HG02642 (cell line): ENCODE measurements around the gene SELENOO.
"Not testable (repeated sequence)": the region's sequence is repeated elsewhere in the genome, so short reads cannot be mapped to it uniquely, and the experiment has no call there.

Source experiments
- ATAC-seq: cut with Tn5 transposase; IDR thresholded peaks from one replicate; pipeline ENCODE4 v1.9.1; 2021; ENCODE audit warnings: mild to moderate bottlenecking; ENCODE audit not compliant: unreplicated experiment, poor library complexity

SELENOO gene

GRCh38 chr22:50197000-50197800 is 3.6 kb upstream of the SELENOO start:
- no peak for ATAC-seq

- no peak for ATAC-seq
Observed at GRCh38 chr22:50197856-50198623, 2.8 kb upstream of the SELENOO start.

GRCh38 chr22:50198624-50199017 is 2.2 kb upstream of the SELENOO start:
- ATAC-seq: no peak

- no peak for ATAC-seq
Observed at GRCh38 chr22:50199251-50199721, 1.5 kb upstream of the SELENOO start.

GRCh38 chr22:50199829-50200460 is 866 bp upstream of the SELENOO start:
- peak; percentile 2 for ATAC-seq

- peak; percentile 25 for ATAC-seq
Observed at GRCh38 chr22:50201191-50202129, 649 bp downstream of the SELENOO start.

GRCh38 chr22:50202130-50202666 is 1.4 kb downstream of the SELENOO start:
- ATAC-seq: no peak

- ATAC-seq: no peak
Observed at GRCh38 chr22:50203288-50203687, 2.5 kb downstream of the SELENOO start.

GRCh38 chr22:50204571-50204970 is 3.8 kb downstream of the SELENOO start:
- ATAC-seq: no peak

GRCh38 chr22:50204998-50205397 is 4.2 kb downstream of the SELENOO start:
- not testable (repeated sequence) for ATAC-seq

GRCh38 chr22:50205781-50206569 is 5.2 kb downstream of the SELENOO start:
- ATAC-seq: no peak

GRCh38 chr22:50206599-50206998 is 5.8 kb downstream of the SELENOO start:
- no peak for ATAC-seq

- ATAC-seq: no peak
Observed at GRCh38 chr22:50207383-50208140, 6.8 kb downstream of the SELENOO start.

- ATAC-seq: no peak
Observed at GRCh38 chr22:50208430-50208938, 7.7 kb downstream of the SELENOO start.

- ATAC-seq: no peak
Observed at GRCh38 chr22:50208939-50209892, 8.4 kb downstream of the SELENOO start.

- ATAC-seq: no peak
Observed at GRCh38 chr22:50209893-50210292, 9.1 kb downstream of the SELENOO start.
